Skeletal muscle tissue (tissue), 4 donors: ENCODE results near the gene KCNJ15. TPM values are rescaled to one million over a fixed set of nuclear protein-coding genes. Genes with fewer than 3 reads are reported as not detected.

Source experiments
- H3K27ac ChIP-seq: one replicate; pipeline ENCODE4 v1.7.0; 2013; ENCODE audit warnings: mild to moderate bottlenecking, low read depth, low read length, inconsistent platforms
- H3K27me3 ChIP-seq, 3 donors: one replicate each; pipeline ENCODE4 v1.7.0; 2013; ENCODE audit warnings: low read length in 3 of 3; ENCODE audit not compliant: control insufficient read depth in 3 of 3, insufficient read depth in 3 of 3
- H3K36me3 ChIP-seq, 3 donors: one replicate each; pipeline ENCODE4 v1.7.0; 2013; ENCODE audit warnings: low read length in 3 of 3; ENCODE audit not compliant: control insufficient read depth in 3 of 3, insufficient read depth in 3 of 3
- H3K4me1 ChIP-seq, 3 donors: one replicate each; pipeline ENCODE4 v1.7.0; 2013; ENCODE audit warnings: low read length in 3 of 3, mild to moderate bottlenecking in 3 of 3; ENCODE audit not compliant: control insufficient read depth in 3 of 3, insufficient read depth in 3 of 3
- H3K4me3 ChIP-seq, 3 donors: one replicate each; pipeline ENCODE4 v1.7.0; 2013; ENCODE audit warnings: low read length in 3 of 3
- H3K9ac ChIP-seq, 3 donors: one replicate each; pipeline ENCODE4 v1.7.0; 2013; ENCODE audit warnings: low read length in 3 of 3, mild to moderate bottlenecking in 3 of 3, moderate library complexity in 2 of 3, low read depth in 1 of 3
- H3K9me3 ChIP-seq, 3 donors: one replicate each; pipeline ENCODE4 v1.7.0; 2013; ENCODE audit warnings: low read length in 3 of 3; ENCODE audit not compliant: control insufficient read depth in 3 of 3
- total RNA-seq: library from RNA; depleted of rRNA; stranded (reverse); fragments of >200 nt; gene quantifications from one replicate; pipeline ENCODE4 v1.2.3, GENCODE V29; 2014
- donor health status: Osteomylitis.

Gene KCNJ15
- total RNA-seq, 1 donor from 2014 or later, result 0.52 TPM

GRCh38 chr21:38321568-38321967, 64.8 kb downstream of the KCNJ15 start:
- H3K27ac ChIP-seq, result peak overlapping the region; percentile 26
- no peaks in the 10 kb centered on the region for H3K36me3 ChIP-seq
- H3K27me3 ChIP-seq, result peaks cover 4 to 8% (median 8%) of the 10 kb centered on the region in 3 donors
- H3K9me3 ChIP-seq, result no peaks in the 10 kb centered on the region
- H3K4me3 ChIP-seq, result no peak overlapping the region
- no peak overlapping the region for H3K9ac ChIP-seq
- peaks cover 0 to 4% (median 0%) of the 10 kb centered on the region in 3 donors for H3K4me1 ChIP-seq

- Histone ChIP-seq H3K36me3 (no peaks in the 10 kb centered on the region), H3K4me3 (no peak overlapping the region), H3K4me1 (peaks cover 0 to 4% (median 0%) of the 10 kb centered on the region in 3 donors), H3K27me3 (peaks cover 4 to 8% (median 8%) of the 10 kb centered on the region in 3 donors), H3K9me3 (no peaks in the 10 kb centered on the region), H3K27ac (peak overlapping the region; percentile 56), H3K9ac (no peak overlapping the region)
Observed at GRCh38 chr21:38322311-38322950, 65.6 kb downstream of the KCNJ15 start.

GRCh38 chr21:38323721-38324531, 67.1 kb downstream of the KCNJ15 start:
- H3K9me3 ChIP-seq, result no peaks in the 10 kb centered on the region
- peaks cover 0 to 4% (median 0%) of the 10 kb centered on the region in 3 donors for H3K4me1 ChIP-seq
- no peaks in the 10 kb centered on the region for H3K36me3 ChIP-seq
- H3K9ac ChIP-seq, result no peak overlapping the region
- H3K4me3 ChIP-seq, result no peak overlapping the region
- peak overlapping the region; percentile 56 for H3K27ac ChIP-seq
- peaks cover 4 to 8% (median 8%) of the 10 kb centered on the region in 3 donors for H3K27me3 ChIP-seq

GRCh38 chr21:38325216-38325615, 68.4 kb downstream of the KCNJ15 start:
- Histone ChIP-seq H3K4me3 (no peak overlapping the region), H3K27me3 (peaks cover 4 to 8% (median 8%) of the 10 kb centered on the region in 3 donors), H3K27ac (no peak overlapping the region), H3K4me1 (peaks cover 0 to 4% (median 0%) of the 10 kb centered on the region in 3 donors), H3K9ac (no peak overlapping the region), H3K9me3 (no peaks in the 10 kb centered on the region), H3K36me3 (no peaks in the 10 kb centered on the region)

GRCh38 chr21:38325731-38326420, 69.1 kb downstream of the KCNJ15 start:
- Histone ChIP-seq H3K4me3 (no peak overlapping the region), H3K9ac (no peak overlapping the region), H3K36me3 (no peaks in the 10 kb centered on the region), H3K27me3 (peaks cover 0 to 8% (median 8%) of the 10 kb centered on the region in 3 donors), H3K27ac (no peak overlapping the region), H3K9me3 (no peaks in the 10 kb centered on the region), H3K4me1 (peaks cover 0 to 4% (median 0%) of the 10 kb centered on the region in 3 donors)

GRCh38 chr21:38326429-38326828, 69.6 kb downstream of the KCNJ15 start:
- H3K9ac ChIP-seq, result no peak overlapping the region
- no peaks in the 10 kb centered on the region for H3K9me3 ChIP-seq
- H3K4me3 ChIP-seq, result no peak overlapping the region
- H3K4me1 ChIP-seq, result peaks cover 0 to 4% (median 0%) of the 10 kb centered on the region in 3 donors
- no peaks in the 10 kb centered on the region for H3K36me3 ChIP-seq
- peaks cover 0 to 8% (median 8%) of the 10 kb centered on the region in 3 donors for H3K27me3 ChIP-seq
- H3K27ac ChIP-seq, result no peak overlapping the region

GRCh38 chr21:38326899-38327298, 70.1 kb downstream of the KCNJ15 start:
- Histone ChIP-seq H3K4me3 (no peak overlapping the region), H3K27me3 (peaks cover 0 to 8% (median 8%) of the 10 kb centered on the region in 3 donors), H3K4me1 (peaks cover 0 to 4% (median 0%) of the 10 kb centered on the region in 3 donors)

GRCh38 chr21:38327984-38328383, 71.2 kb downstream of the KCNJ15 start:
- Histone ChIP-seq H3K27ac (no peak overlapping the region), H3K9ac (no peak overlapping the region), H3K36me3 (no peaks in the 10 kb centered on the region), H3K4me1 (peaks cover 0 to 4% (median 0%) of the 10 kb centered on the region in 3 donors), H3K9me3 (no peaks in the 10 kb centered on the region), H3K4me3 (no peak overlapping the region), H3K27me3 (peaks cover 0 to 8% (median 4%) of the 10 kb centered on the region in 3 donors)

More at GRCh38 chr21:38326899-38327298, 70.1 kb downstream of the KCNJ15 start:
- H3K36me3 ChIP-seq, result no peaks in the 10 kb centered on the region
- H3K9ac ChIP-seq, result no peak overlapping the region
- H3K9me3 ChIP-seq, result no peaks in the 10 kb centered on the region
- H3K27ac ChIP-seq, result no peak overlapping the region

- no peaks in the 10 kb centered on the region for H3K9me3 ChIP-seq
- no peak overlapping the region for H3K27ac ChIP-seq
- no peak overlapping the region for H3K9ac ChIP-seq
- peaks cover 0 to 8% (median 4%) of the 10 kb centered on the region in 3 donors for H3K27me3 ChIP-seq
- no peak overlapping the region for H3K4me3 ChIP-seq
- H3K36me3 ChIP-seq, result no peaks in the 10 kb centered on the region
- peaks cover 0 to 4% (median 0%) of the 10 kb centered on the region in 3 donors for H3K4me1 ChIP-seq
Observed at GRCh38 chr21:38329162-38329561, 72.4 kb downstream of the KCNJ15 start.
